ENCODE results near the gene RALGAPA2.
"Not testable (repeated sequence)": the region's sequence is repeated elsewhere in the genome, so short reads cannot be mapped to it uniquely, and the experiment has no call there.

Gene RALGAPA2

DNA sequence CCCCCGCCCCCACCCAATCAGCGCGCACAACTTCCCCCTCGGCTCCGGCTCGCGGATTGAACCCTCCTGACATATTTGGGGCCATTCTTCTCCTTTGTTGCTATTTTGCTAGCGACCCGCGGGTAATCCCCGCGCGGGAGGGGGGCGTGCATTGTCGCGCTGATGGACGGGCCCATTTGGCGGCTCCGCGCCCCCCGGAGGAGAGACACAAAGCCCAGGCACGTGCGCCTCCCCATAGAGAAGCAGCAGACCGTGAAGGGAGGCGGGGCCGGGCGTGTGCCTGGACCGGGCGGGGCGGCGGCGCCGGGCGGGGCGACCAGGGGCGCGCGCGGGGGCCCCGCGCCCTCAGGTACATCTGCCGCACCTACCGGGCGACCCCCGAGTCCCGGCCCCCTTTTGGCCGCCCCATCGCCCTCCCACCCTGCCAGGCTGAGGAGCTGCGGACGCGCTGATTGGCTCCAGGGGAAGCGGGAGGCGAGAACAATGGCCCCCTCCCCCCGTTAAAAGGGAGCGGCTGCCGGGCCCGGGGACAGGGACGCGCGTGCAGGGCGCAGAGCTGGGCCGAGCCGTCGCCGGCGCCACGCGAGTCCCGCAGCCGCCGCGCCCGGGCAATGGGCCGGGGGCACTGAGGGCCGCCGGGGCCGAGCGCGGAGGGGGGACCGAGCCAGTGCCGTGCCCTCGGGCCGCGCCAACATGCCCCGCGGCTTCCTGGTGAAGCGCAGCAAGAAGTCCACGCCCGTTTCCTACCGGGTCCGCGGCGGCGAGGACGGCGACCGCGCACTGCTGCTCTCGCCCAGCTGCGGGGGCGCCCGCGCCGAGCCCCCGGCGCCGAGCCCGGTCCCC, 344.6 kb downstream of the RALGAPA2 start, which contains the start of gene INSM1:
Gene INSM1 (plus strand): TSS at position 530 of the 843 bp plus-strand sequence. CDS start 164 bp downstream, at position 694.
- DNase-seq (ENCODE audit: low read depth), result no peak

DNA sequence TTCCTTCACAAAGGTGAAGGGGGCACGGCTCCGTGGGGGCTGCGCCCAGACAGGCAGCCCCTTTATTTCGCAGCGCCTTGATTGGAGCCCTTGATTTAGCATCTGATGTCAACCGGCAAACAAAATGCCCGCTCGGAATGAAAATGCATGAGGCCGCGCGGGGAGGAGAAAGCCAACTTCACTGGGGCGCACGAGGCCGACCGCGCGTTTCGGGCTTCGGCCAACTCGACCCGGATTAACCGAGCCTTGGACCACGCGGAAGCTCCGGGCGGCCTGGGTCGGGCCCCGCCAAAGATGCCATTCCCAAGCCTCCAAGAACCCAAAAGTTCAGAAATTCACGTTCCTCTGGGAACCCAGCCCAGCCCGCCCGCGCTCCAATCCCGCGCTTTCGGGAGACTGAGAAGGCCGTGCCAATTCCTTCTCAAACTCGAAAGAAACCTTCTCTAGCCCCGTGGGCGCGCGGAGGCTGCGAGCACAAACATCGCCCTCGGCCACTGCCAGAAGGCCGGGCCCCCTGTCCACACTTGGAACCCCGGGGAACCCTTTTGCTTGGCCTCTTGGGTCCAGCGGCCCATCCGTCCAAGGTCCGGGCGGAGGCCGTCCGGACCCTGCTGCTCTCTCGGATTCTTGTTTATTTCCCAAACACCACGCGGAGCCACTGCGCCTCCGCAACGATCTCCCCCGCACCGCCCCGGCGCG, 345.4 kb downstream of the RALGAPA2 start:
- no peak for DNase-seq (ENCODE audit: low read depth)

DNA sequence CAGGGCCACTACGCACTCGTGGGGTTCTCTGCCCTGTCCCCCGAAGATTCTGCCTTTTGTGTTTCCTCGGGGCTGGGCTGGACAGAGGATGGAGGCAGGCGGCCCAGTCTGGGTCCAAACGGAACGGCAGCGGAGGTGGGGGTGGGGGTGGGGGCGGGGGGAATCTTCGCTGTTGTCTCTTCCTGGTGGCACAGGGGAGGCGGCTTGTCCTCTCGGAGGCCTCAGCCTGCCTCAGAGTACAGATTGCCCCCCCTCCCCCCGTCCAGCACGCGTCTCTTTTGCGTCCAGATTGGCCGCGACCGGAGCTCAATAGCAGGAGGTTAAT, 345.9 kb downstream of the RALGAPA2 start:
- no peak for DNase-seq (ENCODE audit: low read depth)

DNA sequence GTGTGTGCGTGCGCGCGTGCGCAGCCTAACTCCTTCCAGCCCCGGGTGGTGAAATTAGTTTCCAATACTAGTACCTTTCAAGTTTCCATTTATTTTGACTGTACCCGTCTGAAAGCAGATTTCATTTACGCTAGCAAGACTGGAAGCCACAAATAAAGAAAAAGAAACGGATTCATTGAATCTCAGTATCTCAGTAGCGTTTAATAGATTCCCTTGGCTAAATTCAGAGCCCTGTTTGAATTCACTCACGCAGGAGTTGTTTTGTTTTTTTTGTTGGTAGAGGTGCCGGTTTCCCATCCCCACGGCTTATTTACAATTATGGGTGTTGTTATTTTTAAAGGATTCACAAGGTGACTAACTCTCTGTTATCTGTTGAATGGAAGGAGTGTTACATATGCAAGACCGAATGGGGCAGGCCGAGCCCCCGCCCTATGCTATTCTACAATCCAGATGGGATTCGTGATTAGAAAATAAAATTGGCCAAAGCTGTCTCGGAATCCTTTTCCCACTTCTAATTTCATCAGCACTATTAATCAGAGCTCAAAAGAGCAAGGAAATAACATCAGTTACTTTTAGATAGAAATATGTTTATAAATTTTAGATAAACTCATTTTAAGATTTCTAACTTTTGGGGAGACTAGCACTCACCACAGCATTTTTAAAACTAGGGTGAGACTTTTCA, 346.8 kb downstream of the RALGAPA2 start:
- DNase-seq (ENCODE audit: low read depth), result no peak

DNA sequence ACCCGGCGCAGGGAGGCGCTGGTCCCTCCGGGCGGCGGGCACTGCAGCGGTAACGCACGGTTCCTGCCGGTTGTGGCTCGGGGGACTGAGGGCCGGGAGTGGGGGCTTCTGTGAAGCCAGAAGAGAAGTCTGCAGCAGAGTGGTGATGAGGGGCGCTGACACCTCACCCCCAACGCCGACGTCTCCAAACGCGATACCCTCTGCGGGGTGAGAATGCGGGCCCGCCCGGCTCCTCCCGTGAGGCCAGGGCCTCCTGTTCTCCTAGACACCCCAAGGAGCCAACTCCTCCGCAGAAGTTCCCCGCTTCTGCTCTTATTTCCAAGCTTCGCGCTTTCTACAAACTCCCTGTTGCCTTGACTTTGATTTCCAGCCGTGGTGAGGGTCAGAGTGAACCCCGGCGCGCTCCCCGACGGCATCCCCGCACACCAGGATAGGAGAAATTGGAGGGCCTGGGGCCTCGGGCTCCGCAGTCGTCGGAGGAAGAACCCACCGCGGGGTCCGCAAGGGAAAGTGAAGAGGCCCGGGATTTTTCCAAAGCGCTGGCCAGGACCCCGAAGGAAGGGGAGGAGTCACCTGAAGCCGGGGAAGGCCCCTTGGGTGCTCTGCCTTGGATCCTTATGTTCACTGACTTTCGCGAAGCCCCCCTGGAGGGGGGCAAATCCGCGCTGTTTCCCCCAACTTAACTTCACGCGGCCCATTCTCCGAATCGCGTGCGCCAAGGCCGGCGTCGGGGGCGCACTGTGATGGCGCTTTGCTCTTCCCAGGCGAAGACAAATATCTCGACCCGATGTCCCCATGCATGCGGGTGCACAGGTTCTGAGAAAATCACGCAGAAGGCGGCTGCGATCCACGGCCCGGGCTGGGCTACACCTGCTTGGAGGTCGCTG, 347.6 kb downstream of the RALGAPA2 start:
- DNase-seq (ENCODE audit: low read depth), result no peak

DNA sequence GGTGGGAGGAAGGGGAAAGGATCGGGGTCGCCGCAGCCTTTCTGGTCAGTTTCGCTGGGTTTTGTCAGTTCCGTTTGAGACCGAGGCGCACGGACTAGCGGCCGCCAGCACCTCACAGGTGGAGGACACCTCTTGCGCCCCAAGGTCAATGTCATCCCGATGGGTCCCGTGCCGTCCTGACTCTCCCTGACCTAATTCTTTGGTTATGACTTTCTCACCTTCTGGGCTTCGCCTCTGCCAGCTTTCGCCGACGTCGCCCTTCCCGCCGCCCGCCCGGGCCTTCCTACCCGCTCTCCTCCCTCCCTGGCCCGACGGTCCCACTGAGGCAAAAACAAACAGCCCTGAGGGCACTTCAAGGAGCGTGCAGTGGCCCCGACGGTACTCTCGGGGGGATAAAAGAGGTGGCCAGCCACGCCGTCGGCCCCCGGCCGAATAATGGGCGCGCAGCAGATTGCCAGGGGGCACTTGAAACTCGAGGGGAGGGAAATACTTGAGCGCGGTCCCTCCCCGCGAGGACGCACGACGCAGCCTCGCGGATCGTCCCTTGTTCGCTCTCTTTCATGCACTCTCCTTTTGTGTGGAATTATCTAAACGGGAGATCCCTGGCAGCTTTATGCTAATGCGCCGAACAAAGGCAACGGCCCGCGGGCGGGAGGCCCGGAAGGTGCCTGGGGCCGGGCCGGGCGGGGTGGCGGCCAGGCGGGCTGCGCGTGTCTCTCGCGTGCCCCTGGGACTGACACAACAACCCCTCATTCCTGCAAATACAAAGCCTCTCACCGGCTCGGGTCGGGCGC, 348.4 kb downstream of the RALGAPA2 start:
- DNase-seq (ENCODE audit: low read depth), result no peak

DNA sequence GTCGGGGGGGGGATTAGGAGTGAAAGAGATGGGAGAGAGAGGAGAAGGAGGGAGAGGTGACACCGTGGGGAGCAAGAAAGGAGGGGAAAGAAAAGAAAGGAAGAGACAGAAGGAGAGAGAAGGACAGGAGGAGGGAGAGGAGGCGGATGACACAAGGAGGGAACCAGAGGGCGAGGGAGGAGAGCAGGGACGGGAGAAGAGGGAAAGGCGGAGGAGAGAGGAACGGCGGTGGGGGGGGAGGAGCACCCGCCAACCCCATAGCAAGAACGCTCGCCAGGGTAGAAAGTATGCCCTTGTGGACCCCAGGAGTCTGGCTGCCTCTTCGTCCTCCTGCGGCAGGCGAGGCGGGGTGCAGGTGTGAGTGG, 349.0 kb downstream of the RALGAPA2 start:
- DNase-seq (ENCODE audit: low read depth), result no peak

DNA sequence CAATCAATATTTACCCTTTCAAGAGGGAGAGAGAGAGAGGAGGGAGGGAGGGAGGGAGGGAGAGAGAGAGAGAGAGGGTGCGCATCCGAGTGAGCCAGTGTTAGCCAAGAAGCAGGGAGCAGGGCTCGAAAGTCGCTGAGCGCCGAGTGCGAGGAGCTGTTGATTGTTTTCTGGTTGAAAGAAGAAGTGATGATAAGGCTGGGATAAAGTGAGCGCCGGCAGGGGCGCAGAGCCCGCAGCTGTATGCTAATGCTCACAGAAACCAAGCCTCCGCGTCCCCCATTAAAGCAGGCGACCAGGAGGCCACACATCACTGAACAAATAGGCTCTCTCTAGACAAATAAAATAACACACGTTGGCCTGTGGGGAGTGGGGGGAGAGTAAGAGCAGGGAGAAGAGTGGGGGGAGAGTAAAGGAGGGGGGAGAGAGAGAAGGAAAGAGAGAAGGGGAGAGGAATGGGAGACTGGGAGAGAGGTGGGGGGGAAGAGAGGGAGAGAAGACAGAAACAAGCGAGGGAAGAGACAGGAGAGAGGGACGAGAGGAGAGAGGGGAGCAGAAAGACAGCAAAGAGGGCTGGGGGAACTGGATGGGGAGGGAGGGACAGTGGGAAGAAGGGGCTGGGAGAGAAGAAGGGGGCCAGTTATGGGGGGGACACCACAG, 349.5 kb downstream of the RALGAPA2 start:
- DNase-seq (ENCODE audit: low read depth), result no peak

DNA sequence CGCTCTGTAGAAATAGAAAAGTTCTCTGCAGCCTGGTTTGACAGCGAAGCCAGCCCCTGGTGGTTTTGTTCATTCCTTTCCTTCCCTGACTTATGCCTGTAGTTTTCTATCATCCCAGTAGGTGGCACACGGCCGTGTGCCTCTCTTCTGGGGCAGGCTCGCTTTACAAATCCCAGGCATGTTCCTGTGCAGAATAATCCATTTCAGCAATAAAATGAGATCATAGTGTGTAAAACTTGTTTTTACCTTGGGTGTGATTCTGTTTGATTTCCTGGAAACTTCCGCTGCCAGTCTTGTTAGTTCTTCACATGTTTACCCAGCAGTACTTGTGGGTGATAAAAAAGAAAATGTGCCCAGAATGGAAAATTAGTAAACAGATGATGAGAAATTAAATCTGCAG, 352.0 kb downstream of the RALGAPA2 start:
- no peak for DNase-seq (ENCODE audit: low read depth)

DNA sequence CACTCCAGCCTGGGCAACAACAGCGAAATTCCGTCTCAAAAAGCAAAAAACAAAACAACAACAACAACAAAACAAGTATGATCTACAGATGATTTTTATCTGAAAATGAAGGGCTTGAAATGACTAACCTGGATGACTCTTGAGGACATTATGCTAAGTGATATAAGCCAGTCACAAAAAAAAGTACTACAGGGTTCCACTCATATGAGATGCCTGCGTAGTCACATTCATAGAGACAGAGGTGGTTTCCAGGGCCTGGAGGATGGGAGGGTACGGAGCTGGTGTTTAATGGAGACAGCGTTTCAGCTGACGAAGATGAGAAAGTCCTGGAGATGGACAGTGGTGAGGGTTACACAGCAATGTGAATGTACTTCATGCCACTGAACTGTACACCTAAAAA, 352.8 kb downstream of the RALGAPA2 start:
- no peak for DNase-seq (ENCODE audit: low read depth)

DNA sequence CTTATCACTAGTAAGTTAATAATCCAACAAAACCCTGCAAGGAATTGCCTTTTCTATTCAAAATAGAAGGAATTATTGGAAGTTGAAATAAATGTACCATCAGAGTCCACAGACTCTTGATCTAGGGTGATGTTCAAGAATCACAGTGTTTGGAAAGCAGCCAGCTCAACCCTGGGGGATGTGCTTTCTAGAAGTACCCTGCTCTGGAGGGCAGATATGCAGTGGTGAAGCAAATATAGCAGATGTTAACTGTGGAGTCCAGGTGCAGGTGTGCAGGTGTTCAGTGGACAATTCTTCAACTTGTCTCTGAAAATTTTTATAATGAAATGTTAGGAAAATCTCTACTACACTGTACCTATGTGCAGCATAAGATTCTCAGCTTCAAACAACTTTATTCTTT, 353.6 kb downstream of the RALGAPA2 start:
- DNase-seq (ENCODE audit: low read depth), result no peak

DNA sequence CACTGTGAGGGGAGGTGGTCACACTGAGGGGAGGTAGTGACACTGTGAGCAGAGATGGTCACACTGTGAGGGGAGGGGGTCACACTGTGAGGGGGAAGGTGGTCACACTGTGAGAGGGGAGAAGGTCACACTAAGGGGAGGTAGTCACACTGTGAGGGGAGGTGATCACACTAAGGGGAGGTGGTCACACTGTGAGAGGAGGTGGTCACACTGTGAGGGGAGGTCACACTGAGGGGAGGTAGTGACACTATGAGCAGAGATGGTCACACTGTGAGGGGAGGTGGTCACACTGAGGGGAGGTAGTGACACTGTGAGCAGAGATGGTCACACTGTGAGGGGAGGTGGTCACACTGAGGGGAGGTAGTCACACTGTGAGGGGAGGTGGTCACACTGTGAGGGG, 356.9 kb downstream of the RALGAPA2 start:
- DNase-seq (ENCODE audit: low read depth), result not testable (repeated sequence)

DNA sequence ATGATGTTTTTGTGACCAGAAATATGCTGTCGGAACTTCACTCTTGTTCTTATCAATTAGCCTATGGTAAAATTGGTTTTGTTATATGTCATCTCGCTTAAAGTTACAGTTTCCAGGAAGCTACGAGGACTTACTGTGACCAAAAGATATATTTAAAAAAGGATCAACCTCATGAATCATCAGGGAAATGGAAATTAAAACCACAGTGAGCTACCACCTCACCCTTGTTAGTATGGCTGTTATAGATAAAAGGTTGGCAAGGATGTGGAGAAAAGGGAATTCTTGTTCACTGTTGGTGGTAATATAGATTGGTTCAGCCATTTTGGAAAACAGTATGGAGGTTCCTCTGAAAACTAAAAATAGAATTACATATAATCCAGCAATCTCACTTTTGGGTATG, 358.9 kb downstream of the RALGAPA2 start:
- DNase-seq (ENCODE audit: low read depth), result no peak

DNA sequence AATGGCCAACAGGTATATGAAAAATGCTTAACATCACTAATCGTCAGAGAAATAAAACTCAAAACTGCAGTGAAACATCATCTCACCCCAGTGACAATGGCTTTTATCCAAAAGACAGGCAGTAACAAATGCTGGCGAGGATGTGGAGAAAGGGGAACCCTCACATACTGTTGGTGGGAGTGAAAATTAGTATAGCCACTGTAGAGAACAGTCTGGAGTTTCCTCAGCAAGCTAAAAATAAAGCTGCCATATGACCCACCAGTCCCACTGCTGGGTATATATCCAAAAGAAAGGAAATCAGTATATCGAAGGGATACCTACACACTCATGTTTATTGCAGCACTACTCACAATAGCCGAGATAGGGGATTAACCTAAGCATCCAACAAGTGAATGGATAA, 368.0 kb downstream of the RALGAPA2 start:
- DNase-seq (ENCODE audit: low read depth), result no peak

DNA sequence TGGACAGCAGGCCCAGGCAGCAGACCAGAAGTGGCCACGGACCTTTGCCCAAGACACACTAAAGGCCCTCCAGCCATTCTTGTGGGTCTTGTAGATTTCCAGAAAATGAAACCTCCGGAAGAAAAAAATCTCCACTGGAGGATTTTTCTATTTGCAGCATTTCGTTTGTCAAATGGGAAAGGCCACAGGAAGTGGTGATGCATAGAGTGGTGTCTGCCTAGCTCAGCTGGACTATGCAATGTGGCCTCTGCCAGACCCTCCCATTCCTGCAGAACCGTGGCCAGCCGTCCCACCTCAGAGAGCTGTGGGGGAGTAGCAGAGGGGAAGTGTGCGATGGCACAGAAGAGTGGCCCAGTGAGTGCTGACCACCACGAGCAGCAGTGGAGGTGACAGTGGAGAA, 368.5 kb downstream of the RALGAPA2 start:
- no peak for DNase-seq (ENCODE audit: low read depth)

All from stimulated activated CD4-positive, alpha-beta T cell treated with anti-CD3 and anti-CD28 coated beads, Interleukin-2, amount 100 ng/mL, for 4 hours (primary cell).